ENCODE results near the gene DACH1.

GRCh38 chr13:71577127-71577526 is 289.9 kb downstream of the DACH1 start:
- no peak for TF ChIP-seq CTCF (IDR thresholded peaks at IDR 0.05)
- TF ChIP-seq POLR2A (IDR thresholded peaks at IDR 0.05), result no peak
